B cell (primary cell): Measurements from ENCODE around the gene MTHFSD.

Experiments
- EZH2 ChIP-seq: IDR thresholded peaks from 2 replicates; pipeline ENCODE4 v1.6.1; 2012; ENCODE audit warnings: borderline replicate concordance, low read depth, mild to moderate bottlenecking, moderate library complexity, low read length; ENCODE audit not compliant: insufficient read depth, poor library complexity, severe bottlenecking
- TF ChIP-seq, protein P1 (sequence below): fragments of 200-600 bp; IDR thresholded peaks from one replicate; pipeline ENCODE4 v1.8.0; 2022; ENCODE audit warnings: antibody characterized with exemption, mild to moderate bottlenecking

GRCh38 chr16:86597880-86598606, 43.0 kb upstream of the MTHFSD start:
- TF ChIP-seq, protein P1, sequence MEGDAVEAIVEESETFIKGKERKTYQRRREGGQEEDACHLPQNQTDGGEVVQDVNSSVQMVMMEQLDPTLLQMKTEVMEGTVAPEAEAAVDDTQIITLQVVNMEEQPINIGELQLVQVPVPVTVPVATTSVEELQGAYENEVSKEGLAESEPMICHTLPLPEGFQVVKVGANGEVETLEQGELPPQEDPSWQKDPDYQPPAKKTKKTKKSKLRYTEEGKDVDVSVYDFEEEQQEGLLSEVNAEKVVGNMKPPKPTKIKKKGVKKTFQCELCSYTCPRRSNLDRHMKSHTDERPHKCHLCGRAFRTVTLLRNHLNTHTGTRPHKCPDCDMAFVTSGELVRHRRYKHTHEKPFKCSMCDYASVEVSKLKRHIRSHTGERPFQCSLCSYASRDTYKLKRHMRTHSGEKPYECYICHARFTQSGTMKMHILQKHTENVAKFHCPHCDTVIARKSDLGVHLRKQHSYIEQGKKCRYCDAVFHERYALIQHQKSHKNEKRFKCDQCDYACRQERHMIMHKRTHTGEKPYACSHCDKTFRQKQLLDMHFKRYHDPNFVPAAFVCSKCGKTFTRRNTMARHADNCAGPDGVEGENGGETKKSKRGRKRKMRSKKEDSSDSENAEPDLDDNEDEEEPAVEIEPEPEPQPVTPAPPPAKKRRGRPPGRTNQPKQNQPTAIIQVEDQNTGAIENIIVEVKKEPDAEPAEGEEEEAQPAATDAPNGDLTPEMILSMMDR, result no peak
- TF ChIP-seq EZH2, result no peak
